KBM-7 (cell line): ENCODE measurements around the gene PARN.
"Not testable (repeated sequence)": the region's sequence is repeated elsewhere in the genome, so short reads cannot be mapped to it uniquely, and the experiment has no call there.

ENCODE experiments used
- DNase-seq: peaks from one replicate; pipeline ENCODE4 v3.0.0-alpha.2; 2015
- in situ Hi-C: fragments of 300-500 bp; cut with MboI; formaldehyde crosslinking; loops from 2 replicates; pipeline ENCODE4 v1.14.3; 2020; ENCODE audit warnings: low sequenced_read_pairs, low pct_unique_long_range_greater_than_20kb, mixed read lengths

Gene PARN, protein sequence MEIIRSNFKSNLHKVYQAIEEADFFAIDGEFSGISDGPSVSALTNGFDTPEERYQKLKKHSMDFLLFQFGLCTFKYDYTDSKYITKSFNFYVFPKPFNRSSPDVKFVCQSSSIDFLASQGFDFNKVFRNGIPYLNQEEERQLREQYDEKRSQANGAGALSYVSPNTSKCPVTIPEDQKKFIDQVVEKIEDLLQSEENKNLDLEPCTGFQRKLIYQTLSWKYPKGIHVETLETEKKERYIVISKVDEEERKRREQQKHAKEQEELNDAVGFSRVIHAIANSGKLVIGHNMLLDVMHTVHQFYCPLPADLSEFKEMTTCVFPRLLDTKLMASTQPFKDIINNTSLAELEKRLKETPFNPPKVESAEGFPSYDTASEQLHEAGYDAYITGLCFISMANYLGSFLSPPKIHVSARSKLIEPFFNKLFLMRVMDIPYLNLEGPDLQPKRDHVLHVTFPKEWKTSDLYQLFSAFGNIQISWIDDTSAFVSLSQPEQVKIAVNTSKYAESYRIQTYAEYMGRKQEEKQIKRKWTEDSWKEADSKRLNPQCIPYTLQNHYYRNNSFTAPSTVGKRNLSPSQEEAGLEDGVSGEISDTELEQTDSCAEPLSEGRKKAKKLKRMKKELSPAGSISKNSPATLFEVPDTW

DNA sequence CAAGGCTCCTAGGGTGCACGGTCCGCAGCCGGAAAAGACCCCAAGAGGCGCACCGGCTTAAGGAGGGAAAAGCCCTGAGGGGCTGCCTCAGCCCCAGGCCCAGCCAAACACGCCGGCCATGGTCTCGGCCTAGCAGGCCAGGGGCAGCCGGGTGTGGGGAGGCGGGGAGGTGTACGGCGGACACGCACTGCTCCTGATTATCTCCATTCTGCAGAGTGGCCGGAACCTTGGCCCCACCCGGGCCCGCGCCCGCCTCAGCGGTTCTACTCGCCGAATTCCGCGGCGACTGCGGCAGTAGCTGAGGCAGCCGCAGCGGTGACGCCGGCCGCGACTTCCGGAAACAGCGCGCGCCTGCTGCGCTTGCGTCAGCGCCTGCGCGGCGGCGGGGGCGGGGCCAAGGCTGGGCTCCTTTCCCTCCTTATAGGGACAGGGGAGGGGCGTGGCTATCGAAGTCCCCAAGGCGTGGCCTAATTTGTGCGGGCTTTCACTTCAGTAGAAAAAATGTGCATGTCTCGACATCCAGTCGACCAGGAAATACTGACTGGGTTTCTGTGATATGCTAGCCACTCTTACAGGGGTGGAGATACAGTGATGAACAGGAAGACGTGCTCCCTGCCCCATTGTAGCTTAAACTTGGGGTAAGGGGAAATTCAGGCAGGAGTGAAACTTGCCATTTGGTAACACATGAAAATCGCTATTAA lies at the start of gene PARN:
Gene PARN (minus strand): TSS at position 342 of the 701 bp plus-strand sequence. CDS start 135 bp downstream, at position 207.
- in situ Hi-C loops: no loop called here
- DNase-seq: peak; percentile 97

DNA sequence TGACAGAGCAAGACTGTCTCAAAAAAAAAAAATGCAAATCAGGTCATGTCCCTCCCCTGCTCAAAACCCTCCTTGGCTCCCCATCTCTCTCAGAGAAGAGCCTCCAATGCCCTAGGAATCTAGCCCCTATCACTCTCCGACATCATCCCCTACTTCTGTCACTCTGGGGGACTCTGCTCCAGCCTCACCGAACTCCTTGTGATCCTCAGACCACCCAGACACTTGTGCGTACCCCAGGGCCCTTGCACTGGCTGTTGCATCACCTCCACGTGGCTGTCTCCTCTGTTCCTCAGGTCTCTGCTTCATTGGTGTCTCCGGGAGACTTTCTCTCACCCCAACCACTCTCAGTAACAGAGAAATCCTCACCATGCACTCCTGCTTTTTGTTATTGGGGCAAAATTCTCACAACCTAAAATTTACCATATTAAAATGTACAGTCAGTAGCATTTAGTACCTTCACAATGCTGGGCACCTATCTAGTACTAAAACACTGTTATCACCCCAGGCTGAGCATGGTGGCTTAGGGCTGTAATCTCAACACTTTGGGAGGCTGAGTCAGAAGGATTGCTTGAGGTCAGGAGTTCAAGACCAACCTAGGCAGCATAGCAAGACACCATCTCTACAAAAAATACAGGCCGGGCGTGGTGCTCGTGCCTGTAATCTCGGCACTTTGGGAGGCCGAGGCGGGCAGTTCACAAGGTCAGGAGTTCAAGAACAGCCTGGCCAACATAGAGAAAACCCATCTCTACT lies 48.9 kb upstream of the PARN start:
- DNase-seq: no peak
- in situ Hi-C loops: no loop called here

DNA sequence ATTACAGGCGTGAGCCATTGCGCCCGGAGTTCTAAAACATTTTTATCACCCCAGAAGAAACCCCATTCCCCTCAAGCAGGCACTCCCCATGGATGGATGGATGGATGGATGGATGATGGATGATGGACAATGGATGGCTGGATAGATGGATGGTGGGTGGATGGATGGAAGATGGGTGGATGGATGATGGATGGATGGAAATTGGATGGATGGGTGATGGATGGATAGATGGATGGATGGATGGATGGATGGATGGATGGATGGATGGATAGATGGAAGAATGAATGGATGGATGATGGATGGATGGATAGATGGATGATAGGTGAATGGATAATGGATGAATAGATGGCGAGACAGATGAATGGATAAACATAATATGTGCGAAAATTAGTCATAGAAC lies 47.6 kb upstream of the PARN start:
- no peak for DNase-seq
- in situ Hi-C loops: no loop called here

DNA sequence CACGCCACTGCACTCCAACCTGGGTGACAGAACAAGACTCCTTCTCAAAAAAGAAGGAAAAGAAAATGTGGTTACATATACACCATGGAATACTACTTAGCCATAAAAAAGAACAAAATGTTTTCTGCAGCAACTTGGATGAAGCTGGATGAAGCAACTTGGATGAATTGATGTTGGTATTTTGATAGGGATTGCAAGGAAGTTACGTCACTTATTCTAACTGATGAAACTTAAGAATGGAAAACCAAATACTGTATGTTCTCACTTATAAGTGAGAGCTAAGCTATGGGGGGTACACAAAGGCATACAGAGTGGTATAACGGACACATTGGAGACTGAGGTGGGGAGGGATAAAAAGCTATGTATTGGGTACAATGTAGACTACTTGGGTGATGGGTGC lies 46.6 kb upstream of the PARN start:
- in situ Hi-C loops: no loop called here
- DNase-seq: no peak

DNA sequence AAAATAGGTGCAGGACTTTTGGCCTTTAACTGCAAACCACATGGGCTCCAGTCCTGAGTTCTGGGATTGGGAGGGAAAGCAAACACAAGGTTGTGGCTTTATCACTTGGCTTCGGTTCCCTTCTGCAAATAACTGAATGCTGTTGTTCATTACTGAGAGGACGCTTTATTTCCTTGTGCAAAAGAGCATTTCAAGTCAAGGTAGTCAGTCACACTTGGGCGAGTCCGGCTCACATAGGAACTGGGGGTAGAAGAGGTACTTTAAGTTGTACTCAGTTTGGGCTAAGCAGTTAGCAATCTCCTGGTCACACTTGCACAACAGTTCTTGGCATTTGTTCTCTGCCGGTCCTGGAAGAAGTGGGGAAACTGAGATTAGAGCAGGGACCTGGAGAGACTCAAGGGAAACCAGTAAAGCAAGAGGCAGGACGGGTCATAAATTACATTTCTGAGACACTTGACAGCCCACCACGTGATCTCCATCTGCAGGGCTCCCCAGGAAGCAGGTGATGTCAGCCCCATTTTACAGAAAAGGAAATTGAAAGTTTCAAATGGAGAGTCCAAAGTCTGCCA lies 42.4 kb upstream of the PARN start:
- in situ Hi-C loops: no loop called here
- no peak for DNase-seq

DNA sequence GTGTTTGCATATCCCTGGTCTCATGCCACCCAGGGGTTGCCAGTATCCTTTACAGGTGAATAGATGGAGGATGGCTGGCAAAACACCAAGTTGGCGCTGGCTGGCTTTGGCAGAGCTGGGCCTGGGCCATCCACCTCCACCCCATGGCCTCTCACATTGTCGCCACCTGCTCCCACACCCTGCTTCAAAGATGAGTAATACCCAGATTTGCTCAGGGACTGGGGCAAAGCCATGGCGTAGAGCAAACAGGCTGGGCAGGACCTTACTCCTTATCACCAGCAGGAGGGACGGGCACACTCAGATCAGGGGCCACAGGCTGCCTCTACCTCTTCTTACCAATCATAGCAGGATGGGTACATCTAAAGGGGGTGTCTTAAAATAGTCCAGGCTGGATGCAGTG lies 39.7 kb upstream of the PARN start:
- no peak for DNase-seq
- in situ Hi-C loops: no loop called here

DNA sequence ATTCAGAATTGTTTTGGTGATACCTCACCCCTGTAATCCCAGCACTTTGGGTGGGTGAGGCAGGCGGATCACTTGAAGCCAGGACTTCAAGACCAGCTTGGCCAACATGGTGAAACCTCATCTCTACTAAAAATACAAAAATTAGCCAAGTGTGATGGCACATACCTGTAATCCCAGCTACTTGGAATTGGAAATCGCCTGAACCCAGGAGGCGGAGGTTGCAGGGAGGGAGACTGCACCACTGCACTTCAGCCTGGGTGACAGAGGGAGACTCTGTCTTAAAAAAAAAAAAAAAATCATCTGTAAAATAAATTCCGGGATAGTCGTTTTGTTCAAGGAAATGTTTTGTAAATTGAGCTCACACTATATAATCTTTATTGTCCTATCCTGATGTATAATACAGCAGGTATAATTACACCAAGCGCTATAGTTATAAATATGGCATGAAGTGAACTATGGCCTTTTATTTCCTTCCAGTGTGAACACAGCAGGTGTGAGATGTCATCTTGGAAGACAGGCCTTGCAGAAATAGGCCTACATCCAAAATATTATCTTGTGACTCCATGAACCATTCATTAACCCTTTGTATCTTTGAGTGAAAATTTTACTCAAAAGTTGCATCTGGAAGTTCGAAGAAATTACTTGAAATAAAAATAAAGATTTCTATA lies 38.6 kb upstream of the PARN start:
- in situ Hi-C loops: no loop called here
- DNase-seq: no peak

DNA sequence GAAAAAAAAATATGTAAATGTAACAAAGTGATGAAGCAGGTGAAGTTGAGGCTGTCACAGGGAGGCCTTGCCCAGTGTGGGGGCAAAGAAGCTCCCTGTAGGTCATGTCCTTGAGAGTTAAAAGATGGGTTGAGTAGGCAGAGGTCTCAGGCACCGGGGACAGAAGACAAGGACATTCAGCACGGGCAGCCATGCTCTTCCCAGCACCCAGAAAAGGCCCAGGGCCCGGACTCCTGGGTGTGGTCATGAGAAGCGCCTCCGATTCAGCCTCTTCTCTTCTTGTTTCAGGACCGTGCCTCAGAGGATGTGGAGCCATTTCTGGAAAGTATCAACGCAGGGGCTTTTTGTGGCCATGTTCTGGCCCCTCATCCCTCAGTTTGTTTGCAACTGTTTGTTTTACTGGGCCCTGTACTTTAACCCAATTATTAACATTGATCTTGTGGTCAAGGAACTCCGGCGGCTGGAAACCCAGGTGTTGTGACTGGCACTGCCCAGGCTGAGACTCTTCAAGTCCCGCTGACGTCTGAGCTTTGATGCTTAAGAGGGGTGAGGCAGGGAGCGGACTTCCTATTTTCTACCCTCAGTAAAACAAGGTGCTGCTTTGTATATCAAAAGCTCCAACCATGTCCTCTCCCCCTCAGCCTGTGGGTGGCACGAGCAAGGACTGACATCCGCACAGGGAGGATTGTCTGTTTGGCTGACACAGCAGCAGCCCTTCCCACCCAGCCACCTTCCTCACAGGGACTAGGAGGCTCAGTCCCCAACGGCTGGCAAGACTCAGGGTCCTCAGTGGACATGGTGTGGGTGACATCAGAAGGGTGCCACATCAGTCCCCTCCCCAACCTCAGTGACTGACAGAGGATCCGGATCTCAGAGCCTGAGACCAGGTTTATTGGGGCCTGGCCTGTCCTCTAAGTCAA lies 37.5 kb upstream of the PARN start:
- in situ Hi-C loops: no loop called here
- DNase-seq: no peak

DNA sequence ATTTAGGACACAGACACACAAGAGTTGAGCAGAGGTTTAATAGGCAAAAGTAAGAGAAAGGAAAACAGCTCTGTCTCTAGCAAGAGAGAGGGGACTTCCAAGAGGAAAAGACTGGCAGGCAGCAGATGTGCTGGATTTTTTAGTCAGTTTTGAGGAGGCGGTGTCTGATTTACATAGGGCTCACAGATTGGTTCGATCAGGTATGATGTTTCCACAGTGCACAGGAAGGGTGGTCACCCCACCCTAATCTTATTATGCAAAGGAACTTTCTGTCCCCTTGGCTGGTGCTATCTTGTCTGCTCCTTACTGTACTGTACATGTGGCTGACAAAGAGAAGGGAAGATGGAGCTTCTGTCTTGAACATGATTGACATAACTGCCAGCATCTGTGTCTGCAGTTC lies 28.0 kb upstream of the PARN start:
- in situ Hi-C loops: no loop called here
- DNase-seq: no peak

DNA sequence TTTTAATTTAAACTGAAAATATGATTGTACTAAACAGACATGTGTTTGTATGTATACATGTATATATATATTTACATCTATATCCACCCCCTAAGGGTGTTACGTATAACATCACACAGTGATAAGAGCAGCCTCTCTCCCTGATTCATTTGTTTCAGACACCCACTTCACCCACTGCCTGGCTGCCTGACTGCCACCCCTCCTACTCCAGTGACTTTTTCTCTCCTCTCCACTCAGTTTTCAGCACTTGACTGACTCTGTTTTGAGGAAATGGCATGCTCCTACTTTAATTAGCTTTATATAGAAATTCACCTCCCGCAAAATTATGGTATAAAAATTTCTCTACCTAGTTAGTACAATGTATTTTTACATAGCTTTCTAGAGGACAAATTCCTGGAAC lies 22.7 kb upstream of the PARN start:
- in situ Hi-C loops: no loop called here
- no peak for DNase-seq

DNA sequence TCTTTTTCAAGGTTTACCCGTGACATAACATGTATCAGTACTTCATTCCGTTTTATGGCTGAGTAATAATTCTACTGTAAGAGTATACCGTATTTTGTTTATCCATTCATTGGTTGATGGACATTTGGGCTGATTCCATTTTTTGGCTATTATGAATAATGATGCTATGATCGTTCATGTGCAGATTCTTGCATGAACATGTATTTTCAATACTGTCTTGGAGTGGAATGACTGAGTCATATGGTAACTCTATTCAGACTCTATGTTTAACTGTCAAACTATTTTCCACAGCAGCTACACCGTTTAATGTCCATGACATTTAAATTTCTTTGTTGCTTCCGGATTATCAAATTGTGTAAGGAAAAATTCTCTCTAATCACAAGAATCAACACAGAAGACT lies 20.6 kb upstream of the PARN start:
- no peak for DNase-seq
- in situ Hi-C loops: no loop called here

DNA sequence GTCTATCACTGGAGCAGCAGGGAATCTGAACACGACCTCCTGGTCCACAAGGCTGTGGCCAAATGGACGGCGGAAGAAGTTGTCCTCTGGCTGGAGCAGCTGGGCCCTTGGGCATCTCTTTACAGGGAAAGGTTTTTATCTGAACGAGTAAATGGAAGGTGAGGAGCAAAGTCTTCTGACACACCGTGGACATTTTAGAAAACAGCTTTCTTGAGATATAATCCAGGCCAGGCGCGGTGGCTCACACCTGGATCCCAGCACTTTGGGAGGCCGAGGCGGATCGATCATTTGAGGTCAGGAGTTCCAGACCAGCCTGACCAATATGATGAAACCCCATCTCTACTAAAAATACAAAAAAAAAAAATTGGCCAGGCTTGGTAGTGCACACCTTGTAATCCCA lies 19.8 kb upstream of the PARN start:
- in situ Hi-C loops: no loop called here
- DNase-seq: no peak

DNA sequence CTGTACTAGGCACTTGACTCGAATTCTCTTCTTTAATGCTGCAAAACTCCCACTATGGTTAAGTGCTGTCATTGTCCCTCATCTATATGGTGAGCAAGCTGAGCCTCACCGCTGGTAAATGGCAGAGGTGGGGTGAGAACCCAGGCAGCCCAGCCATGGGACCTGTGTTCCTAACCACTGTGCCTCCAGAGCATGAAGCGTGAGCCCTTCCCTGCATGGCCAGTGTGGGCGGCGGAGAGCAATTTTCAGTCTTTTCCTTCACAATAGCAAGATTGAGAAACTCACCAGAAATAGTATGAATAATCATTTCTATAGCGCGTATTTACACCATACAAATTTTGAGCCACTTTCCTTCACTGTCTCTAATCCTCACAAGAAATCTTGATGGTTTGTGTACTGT lies 11.9 kb upstream of the PARN start:
- DNase-seq: no peak
- in situ Hi-C loops: no loop called here

DNA sequence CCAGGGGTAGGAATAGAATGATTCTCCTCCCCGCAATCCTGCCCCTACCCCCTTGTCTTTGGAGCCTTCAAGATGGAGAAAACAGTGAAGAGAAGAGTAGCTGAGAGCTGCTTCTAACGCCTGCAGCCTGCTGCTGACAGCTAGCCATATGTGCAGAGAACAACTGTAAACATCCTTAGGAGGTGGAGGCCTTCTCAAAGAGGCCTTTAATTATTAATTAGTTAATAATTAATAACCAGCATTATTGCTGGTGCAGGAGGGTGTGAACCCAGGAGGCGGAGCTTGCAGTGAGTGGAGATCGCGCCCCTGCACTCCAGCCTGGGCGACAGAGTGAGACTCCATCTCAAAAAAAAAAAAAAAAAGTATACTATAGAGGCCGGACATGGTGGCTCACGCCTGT lies 11.1 kb upstream of the PARN start:
- in situ Hi-C loops: no loop called here
- no peak for DNase-seq

DNA sequence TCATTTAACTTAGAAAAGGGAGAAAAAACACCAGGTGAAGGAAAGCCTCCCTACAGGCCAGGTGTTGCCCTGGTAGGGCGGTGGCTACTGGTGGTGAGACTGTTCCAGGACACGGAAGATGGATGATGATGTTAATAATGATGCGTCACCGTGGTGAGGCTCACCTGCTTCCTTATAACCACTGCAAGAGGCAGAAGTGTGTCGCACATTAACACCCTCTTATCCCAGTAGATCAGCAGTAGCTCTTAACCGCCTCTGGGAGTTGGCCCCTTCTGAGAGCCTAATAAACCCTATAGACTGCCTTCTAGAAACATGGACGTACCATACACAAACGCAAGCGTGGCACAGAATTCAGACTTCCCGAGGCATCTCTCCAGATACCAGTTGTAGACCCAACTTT lies 10.5 kb upstream of the PARN start:
- in situ Hi-C loops: no loop called here
- no peak for DNase-seq

DNA sequence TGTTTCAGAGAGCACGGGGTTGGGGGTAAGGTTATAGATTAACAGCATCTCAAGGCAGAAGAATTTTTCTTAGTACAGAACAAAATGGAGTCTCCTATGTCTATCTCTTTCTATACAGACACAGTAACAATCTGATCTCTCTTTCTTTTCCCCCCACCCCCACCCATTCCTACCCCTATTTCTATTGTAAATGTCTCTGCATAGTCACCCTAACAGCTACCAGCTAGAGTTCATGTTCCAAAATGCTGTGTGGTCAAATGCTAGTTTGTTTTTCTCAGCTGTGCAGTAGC lies 6.8 kb upstream of the PARN start:
- DNase-seq, in situ Hi-C loops: not testable (repeated sequence)

DNA sequence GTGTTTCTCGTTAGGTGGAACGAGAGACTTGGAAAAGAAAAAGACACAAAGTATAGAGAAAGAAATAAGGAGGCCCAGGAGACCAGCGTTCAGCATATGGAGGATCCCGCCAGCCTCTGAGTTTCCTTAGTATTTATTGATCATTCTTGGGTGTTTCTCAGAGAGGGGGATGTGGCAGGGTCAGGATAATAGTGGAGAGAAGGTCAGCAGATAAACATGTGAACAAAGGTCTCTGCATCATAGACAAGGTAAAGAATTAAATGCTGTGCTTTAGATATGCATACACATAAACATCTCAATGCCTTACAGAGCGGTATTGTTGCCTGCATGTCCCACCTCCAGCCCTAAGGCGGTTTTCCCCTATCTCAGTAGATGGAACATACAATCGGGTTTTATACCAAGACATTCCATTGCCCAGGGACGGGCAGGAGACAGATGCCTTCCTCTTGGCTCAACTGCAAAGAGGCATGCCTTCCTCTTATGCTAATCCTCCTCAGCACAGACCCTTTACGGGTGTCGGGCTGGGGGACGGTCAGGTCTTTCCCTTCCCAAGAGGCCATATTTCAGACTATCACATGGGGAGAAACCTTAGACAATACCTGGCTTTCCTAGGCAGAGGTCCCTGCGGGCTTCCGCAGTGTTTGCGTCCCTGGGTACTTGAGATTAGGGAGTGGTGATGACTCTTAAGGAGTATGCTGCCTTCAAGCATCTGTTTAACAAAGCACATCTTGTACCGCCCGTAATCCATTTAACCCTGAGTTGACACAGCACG lies 6.3 kb upstream of the PARN start:
- in situ Hi-C loops: not testable (repeated sequence)

More for the DNA sequence above, 6.3 kb upstream of the PARN start:
- not testable (repeated sequence) for DNase-seq
